GM18951 (cell line): Measurements from ENCODE around the gene TRAPPC6A.

Experiments
- POLR2A ChIP-seq: IDR thresholded peaks from 4 replicates; pipeline ENCODE4 v1.6.1; 2011; ENCODE audit warnings: mild to moderate bottlenecking; ENCODE audit not compliant: insufficient read length, insufficient read depth; ENCODE audit errors: extremely low read depth
- in situ Hi-C: fragments of 300-500 bp; cut with MboI; formaldehyde crosslinking; loops from one replicate; pipeline ENCODE4 v1.12.0; 2022; ENCODE audit warnings: low sequenced_read_pairs, mixed read lengths, inconsistent platforms; ENCODE audit not compliant: unreplicated experiment

Gene TRAPPC6A

DNA sequence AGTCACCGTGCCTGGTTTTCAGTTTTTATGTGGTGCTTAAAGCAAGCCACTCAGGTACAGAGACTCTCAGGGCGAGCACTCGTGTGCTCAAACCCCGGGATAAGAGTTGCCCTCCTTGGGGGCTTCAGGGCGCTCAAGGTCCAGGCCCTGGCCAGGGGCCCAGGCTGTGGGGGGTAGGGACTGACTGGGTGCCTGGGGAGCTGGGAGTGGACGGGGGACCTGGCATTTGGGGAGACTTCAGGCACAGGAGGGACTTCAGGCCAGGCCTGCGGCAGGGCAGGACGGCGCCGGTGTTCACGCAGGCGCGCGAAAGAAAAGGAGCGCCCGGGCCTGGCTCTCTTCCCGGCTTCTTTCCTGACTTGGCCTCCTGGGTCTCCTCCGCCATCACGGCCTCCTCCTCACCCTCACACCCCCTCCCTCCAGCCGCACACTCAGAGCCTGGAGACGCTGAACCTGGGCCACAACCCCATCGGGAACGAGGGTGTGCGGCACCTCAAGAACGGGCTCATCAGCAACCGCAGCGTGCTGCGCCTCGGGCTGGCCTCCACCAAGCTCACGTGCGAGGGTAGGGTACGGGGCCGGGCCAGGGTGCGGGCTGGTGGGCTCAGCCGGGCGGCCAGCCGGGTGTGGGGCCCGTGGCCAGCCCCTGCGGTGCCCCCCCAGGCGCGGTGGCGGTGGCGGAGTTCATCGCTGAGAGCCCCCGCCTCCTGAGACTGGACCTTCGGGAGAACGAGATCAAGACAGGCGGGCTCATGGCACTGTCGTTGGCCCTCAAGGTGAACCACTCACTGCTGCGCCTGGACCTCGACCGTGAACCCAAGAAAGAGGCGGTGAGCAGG is 33.4 kb downstream of the TRAPPC6A start:
- no peak for TF ChIP-seq POLR2A
- in situ Hi-C loops, result no loop called here

DNA sequence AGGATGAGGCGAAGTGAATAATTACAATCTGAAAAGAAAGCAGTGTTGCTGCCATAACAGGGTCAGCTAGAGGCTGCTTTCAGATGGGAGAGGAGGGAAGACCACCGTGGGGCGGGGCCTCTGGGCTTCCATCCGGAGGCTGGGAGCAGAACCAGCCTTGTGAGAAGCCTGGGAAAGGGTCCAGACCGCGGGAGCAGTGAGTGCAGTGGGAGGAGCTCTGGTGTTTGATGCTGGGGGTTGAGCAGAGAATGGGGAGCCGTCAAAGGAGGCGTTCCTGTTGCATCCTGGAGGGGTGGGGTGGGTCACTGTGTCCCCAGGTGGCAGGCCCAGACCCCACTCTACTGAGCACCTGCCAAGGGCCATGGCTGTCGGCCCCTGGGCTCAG is 35.3 kb downstream of the TRAPPC6A start:
- TF ChIP-seq POLR2A, result no peak
- in situ Hi-C loops, result no loop called here

DNA sequence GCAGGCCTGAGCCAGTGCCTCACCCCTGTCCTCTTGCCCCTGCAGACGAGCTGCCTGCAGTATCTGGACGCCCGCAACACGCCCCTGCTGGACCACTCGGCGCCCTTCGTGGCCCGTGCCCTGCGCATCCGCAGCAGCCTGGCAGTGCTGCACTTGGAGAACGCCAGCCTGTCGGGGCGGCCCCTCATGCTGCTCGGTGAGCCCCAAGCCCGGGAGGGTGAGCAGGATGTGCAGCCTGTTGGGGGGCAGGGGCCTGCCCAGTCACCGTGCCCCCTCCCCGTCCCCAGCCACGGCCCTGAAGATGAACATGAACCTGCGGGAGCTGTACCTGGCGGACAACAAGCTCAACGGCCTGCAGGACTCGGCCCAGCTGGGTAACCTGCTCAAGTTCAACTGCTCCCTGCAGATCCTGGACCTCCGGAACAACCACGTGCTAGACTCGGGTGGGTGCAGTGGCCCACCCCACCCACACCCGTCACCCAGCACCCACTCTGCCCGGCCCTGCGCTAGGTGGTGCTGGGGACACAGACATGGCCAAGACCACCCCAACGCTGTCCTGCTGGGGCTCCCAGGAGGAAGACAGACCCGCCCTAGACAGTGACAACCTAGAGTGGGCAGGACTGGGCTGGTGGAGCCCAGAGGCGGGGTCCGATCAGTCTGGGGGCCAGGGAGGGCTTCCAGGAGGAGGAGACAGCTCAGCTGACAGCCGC is 35.9 kb downstream of the TRAPPC6A start:
- in situ Hi-C loops, result no loop called here
- TF ChIP-seq POLR2A, result no peak

DNA sequence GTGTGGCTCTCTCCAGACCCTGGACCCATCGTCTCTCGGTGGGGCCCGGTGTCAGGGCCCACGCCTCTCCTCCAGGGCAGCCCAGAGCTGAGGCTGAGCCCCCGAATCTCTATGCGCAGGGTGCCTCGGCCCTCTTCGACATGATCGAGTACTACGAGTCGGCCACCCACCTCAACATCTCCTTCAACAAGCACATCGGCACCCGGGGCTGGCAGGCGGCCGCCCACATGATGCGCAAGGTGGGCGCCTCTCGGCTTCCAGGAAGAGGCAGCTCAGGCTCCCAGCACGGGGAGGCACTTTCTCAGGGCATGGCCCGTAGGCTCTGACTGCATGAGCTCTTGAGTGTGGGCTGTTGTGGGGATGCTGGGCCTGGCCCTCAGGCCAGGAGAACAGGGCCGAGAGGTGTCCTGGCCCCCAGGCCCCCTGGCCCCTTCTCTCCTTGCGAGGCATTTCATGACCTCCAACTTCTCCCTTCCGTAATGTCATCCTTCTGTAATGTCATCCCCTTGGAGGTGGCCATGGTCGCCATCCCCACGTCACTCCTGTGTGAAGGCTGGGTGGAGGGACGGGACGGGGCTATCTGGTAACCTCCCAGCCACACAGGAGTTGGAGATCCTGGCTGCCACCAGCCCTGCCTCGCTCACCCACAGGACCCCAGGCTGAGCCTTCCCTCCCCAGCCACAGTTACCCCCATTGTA is 36.7 kb downstream of the TRAPPC6A start:
- no peak for TF ChIP-seq POLR2A
- in situ Hi-C loops, result no loop called here

DNA sequence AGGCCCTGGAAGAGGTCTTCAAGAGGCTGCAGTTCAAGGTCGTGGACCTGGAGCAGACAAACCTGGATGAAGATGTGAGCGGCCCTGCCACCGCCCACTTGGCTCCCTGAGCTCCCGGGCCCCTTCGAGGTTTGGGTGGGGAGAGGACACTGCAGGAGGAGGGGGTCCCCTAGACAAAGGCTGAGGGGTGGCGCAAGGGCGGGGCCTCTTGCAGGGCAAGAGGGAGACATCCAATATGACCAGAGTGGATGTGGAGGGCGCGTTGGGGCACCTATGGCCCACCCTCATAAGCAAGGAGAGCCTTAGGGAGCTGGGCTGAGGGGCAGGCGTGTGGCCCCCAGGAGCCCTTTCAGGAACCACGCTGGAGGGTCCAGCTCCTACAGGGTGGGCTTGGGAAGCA is 37.5 kb downstream of the TRAPPC6A start:
- TF ChIP-seq POLR2A, result no peak
- in situ Hi-C loops, result no loop called here

DNA sequence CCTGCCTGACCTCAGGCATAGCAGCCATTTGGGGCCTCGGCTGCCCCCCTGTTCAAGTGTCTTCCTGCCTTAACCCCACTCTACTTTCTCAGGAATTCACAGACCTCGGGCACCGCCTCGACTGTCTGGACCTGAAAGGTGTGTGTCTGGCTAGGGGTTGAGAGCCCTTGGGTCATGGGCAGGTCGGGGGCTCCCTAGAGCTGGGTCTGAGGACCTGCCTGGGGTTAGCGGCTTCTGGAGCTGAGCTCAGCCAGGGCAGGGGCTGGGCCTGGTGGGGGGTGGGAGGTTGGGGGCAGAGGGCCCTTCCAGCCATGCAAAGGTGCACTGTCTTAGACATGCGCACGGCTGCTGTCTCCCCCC is 37.9 kb downstream of the TRAPPC6A start:
- in situ Hi-C loops, result no loop called here
- no peak for TF ChIP-seq POLR2A

DNA sequence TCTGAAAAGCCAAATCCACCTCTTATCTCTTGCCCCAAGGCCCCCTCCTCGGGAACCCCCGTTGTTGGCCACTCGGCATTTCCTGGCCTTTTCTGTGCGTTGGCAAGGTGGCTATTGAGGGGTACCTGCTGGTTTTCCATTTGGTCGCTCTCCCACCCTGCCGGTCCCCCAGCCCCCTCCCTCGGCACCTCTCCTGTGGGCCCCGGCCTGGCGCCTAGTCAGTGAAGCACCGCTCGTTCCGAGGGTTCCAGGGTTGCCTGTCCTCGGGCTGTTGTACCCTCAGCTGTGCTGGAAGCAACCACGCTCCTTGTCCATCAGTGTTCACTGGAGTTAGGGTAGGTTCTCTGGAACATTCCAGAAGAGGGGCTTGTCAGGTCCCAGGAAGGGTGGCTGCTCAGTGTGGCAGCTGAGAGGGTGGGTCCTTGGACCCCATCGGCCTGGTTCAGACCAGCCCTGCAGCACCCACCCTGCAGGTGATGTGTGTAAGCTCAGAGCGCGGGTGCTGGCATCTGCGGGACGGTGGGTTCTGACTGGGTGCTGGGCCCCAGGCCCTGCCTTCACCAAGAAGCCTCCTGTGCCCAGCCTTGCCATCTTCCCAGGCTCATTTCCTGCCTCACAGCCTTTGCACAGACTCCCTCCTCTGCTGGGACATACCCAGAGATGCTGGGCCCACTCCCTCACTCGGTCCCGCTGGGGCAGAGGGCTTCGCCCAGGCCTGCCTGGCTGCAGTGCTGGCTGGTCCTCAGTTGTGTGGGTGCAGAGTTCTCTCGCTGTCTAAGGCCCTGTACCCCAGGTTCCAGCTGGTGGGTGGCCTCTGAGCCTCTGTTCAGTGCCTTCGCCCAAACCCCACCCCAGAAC is 38.5 kb downstream of the TRAPPC6A start:
- TF ChIP-seq POLR2A, result no peak
- in situ Hi-C loops, result no loop called here

DNA sequence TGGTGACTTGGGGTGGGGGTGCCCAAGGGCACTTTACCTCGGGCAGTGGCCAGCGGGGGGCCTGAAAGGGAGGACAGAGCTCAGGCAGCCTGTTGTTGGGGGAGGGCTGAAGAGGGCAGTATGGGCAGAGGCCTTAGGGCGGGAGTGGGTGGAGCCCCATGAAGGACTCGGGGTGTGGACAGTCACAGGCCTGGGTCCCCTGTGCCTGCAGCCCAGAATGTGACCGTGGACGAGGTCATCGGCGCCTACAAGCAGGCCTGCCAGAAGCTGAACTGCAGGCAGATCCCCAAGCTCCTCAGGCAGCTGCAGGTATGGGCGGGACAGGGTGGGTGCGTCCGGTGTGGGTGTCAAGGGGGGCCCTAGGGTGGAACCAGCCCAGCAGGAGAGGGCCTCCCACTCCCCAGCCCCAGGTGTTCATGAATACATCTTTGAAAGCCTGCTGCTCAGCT is 39.7 kb downstream of the TRAPPC6A start:
- in situ Hi-C loops, result no loop called here
- no peak for TF ChIP-seq POLR2A

DNA sequence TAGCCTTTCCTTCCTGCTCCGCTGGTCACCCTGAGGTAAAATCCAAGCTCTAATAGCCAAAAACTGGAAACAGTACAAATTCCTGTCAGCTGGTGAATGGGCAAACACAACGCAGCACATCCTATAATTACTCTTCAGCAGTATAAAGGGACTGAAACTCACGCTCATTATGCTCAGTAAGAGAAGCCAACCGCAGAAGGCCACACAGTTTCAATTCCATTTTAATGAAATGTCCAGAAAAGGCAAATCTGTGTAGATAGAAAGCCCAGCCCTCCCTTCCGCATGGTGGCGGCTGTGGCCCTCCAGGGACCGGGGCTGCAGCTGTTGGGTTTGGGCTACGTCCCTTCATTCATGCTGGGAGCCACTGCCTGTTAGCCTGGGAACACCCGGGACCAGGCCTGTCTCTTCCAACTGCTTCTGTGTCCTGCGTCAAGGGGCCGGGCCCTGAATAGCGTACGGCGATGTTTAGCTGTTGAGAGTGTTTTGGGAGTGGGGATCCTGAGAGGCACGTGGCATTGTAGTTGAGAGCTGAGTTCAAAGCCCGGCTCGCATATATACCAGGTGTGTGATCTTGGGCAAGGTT is 40.8 kb downstream of the TRAPPC6A start:
- TF ChIP-seq POLR2A, result peak; percentile 54
- in situ Hi-C loops, result no loop called here

DNA sequence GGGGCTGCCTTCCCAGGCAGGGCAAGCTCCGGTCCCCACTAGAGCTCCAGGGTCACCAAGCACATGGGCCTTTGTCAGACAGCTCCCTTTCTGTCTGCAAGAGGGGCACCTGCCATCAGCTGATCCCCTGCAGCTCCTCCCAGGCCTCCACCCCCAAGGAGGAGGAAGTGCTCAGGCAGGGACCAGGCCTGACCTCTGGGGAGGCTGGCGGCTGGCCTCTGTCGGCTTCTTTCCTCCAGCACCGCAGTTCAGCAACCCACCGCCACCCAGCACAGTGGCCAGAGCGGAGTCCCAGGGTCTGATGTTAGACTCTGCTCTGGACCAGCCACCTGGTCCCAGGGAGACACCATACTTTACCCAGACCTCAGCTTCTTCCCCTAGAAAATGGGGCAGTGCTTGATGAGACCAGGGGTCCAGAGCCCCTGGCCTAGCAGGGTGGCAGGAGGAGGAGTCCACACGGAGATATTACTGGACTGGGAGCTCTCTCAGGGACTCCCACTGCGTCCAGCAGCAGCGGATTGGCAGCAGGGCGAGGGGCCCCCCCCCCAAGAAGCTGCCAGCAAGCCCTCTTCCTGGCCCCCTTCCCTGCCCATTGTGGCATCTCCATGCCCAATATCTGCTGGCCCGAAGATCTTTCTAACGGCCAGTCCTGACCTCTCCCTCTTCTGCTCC is 41.4 kb downstream of the TRAPPC6A start:
- in situ Hi-C loops, result no loop called here
- peak; percentile 43 for TF ChIP-seq POLR2A

DNA sequence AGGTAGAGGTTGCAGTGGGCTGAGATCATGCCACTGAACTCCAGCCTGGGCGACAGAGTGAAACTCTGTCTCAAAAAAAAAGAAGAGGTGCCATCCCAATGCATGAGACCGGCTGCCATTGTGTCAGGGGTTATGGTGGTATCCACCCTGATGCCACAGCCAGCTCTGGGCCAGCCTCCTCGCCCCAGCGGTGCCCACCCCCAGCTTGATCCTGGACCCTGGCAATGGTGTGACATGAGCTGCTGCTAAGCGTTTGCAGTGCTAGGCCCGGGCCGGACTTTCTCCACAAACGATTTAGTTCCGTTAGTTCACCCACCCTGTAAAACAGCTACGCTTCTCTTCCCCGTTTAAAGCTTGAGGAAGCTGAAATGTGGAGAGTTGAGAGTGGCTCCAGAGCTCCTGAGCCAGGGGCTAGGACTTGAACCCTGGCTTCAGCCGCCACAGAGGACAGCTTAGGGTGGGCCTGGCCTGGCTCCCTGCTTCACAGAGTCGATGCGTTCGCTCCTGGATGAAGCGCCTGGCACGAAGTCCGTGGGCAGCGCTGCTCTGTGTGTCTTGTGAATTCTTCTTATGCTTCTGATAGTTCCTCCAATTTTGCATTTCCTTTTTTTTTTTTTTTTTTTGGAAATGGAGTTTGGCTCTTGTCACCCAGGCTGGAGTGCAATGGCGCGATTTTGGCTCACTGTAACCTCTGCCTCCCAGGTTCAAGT is 42.7 kb downstream of the TRAPPC6A start:
- no peak for TF ChIP-seq POLR2A
- in situ Hi-C loops, result no loop called here
